ENCODE measurements around the gene CD226. TPM values are rescaled to one million over a fixed set of nuclear protein-coding genes. Genes with fewer than 3 reads are reported as not detected.

The CD226 gene
- total RNA-seq, 2 donors from 2014 or later = 1.0 to 1.1 TPM

DNA sequence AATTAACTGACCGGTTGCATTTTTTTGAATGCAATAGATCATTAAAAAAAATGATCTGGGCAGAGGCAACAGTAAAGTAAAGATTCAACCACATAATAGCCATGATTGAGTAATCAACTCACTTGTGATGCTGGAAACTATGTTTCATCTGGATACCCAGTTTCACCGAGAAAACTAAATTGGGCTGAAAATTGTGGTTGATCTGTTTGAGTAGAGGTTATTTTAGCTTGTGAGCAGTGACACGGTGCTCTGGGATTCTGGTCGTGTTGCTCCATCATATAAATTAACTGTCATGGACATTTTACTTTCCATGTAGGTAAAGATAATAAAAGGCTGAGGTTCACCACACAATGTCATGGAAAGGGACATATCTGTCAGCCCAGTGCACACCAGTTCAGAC lies 58.7 kb downstream of the CD226 start:
- Histone ChIP-seq H3K4me1 (no peaks in the 10 kb centered on the region), H3K9me3 (no peaks in the 10 kb centered on the region), H3K36me3 (no peaks in the 10 kb centered on the region), H3K9ac (ENCODE audit: low read depth in 2 of 2, low read length in 2 of 2) (no peak overlapping the region), H3K4me3 (no peak overlapping the region), H3K27me3 (no peaks in the 10 kb centered on the region), H3K27ac (no peak overlapping the region)
- no peak for DNase-seq
- intact Hi-C loops (cut with DNase I) = no loop called here
- TF ChIP-seq, protein P1, sequence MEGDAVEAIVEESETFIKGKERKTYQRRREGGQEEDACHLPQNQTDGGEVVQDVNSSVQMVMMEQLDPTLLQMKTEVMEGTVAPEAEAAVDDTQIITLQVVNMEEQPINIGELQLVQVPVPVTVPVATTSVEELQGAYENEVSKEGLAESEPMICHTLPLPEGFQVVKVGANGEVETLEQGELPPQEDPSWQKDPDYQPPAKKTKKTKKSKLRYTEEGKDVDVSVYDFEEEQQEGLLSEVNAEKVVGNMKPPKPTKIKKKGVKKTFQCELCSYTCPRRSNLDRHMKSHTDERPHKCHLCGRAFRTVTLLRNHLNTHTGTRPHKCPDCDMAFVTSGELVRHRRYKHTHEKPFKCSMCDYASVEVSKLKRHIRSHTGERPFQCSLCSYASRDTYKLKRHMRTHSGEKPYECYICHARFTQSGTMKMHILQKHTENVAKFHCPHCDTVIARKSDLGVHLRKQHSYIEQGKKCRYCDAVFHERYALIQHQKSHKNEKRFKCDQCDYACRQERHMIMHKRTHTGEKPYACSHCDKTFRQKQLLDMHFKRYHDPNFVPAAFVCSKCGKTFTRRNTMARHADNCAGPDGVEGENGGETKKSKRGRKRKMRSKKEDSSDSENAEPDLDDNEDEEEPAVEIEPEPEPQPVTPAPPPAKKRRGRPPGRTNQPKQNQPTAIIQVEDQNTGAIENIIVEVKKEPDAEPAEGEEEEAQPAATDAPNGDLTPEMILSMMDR (IDR thresholded peaks at IDR 0.05) = no peak

DNA sequence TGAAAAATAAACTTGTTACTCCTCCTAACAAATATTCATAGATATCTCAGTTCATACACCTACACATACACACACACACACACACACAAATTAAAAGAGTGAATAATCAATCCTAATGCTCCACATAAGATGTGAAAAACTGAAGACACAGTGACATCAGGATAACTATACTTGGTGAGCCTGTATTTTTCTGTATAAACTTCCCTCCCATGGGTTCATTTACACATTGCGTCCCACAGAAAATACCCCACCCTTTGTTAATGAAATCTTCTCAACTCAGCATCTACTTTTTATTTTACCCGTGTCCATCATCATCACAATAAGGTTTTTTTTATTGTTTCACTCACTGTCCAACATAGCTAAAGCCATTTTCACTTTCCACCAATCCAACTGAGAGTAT lies 60.4 kb downstream of the CD226 start:
- intact Hi-C loops (cut with DNase I) = no loop called here
- H3K9ac ChIP-seq (ENCODE audit: low read depth in 2 of 2, low read length in 2 of 2) = no peak overlapping the region

DNA sequence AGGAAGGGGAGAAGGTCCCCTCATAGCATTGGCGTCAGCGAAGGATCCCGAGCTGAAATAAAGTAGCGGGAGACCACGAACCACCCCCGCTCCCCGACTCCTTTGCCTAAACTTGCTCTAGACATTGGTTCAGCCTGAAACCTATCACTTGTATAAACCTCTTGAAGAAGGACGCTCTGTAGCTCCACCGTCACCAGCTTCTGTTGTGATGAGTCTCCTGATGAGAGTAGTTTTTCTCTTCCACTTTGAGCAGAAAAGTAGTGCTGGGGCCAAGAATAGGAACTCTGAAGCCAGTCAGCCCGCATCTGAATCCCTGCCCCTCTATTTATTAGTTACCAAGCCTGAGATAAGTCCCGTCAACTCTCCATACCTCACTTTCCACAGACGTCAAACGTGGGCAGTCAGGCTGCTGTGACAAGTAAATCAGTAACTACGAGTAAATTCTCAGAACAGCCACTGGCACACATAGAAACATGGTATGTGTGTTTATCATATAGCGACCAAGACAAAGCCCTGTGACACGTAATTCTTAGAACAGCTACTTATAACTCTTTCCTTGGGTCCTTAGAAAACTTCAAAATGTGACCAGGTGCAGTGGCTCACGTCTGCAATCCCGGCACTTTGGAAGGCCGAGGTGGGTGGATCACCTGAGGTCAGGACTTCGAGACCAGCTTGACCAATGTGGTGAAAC lies 61.7 kb downstream of the CD226 start:
- Histone ChIP-seq H3K4me3 (no peak overlapping the region), H3K36me3 (no peaks in the 10 kb centered on the region), H3K4me1 (no peaks in the 10 kb centered on the region), H3K9ac (ENCODE audit: low read depth in 2 of 2, low read length in 2 of 2) (no peak overlapping the region), H3K27me3 (no peaks in the 10 kb centered on the region), H3K9me3 (no peaks in the 10 kb centered on the region), H3K27ac (no peak overlapping the region)
- intact Hi-C loops (cut with DNase I) = no loop called here
- TF ChIP-seq, protein P1 (IDR thresholded peaks at IDR 0.05) = no peak
- no peak for DNase-seq

More for the DNA sequence above, 60.4 kb downstream of the CD226 start:
- TF ChIP-seq, protein P1 (IDR thresholded peaks at IDR 0.05) = no peak
- Histone ChIP-seq H3K4me3 (no peak overlapping the region), H3K4me1 (no peaks in the 10 kb centered on the region), H3K36me3 (no peaks in the 10 kb centered on the region), H3K27me3 (no peaks in the 10 kb centered on the region), H3K27ac (no peak overlapping the region), H3K9me3 (no peaks in the 10 kb centered on the region)
- DNase-seq = no peak

DNA sequence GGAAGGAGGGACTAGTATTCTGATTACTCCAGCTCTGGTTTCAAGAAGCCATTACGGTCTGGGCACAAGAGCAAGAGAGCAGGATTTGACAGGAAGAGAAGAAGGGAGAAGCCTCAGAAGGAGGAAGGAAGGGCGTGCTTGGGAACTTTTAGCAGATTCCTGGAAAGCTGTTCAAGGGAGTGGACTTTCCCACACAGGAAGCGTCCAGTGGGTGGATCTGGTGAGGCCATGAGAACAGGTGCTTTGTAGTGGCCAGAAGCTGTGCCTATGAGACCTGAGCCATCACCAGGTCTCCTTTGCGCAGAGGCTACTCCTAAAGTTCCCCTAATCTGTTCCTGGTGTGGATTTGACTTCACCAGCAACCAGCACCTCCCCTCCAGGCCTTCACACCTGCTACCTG lies 62.3 kb downstream of the CD226 start:
- H3K9ac ChIP-seq (ENCODE audit: low read depth in 2 of 2, low read length in 2 of 2) = no peak overlapping the region
- H3K4me1 ChIP-seq = no peaks in the 10 kb centered on the region
- DNase-seq = no peak
- no peak overlapping the region for H3K4me3 ChIP-seq
- TF ChIP-seq, protein P1 (IDR thresholded peaks at IDR 0.05) = no peak
- no peak overlapping the region for H3K27ac ChIP-seq
- H3K9me3 ChIP-seq = no peaks in the 10 kb centered on the region
- intact Hi-C loops (cut with DNase I) = no loop called here
- H3K36me3 ChIP-seq = no peaks in the 10 kb centered on the region
- no peaks in the 10 kb centered on the region for H3K27me3 ChIP-seq

DNA sequence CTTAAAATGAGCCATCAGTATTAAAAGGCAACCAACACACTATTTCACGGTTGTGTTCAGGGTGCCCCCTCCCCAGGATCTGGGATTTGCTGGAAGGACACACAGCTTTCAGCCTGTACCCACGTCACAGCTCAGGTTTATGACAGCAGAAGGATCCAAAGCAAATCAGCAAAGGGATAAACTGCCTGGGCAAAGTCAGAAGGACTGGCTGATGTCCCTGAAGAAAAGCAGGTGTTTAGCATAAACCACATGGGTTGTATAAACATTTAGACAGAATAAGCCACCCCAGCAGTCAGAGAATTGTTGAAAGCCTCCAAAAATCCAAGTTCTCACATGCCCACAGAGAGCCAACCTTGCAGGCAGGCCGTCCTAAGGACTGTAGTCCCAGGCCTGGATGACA lies 63.9 kb downstream of the CD226 start:
- Histone ChIP-seq H3K4me1 (no peaks in the 10 kb centered on the region), H3K9ac (ENCODE audit: low read depth in 2 of 2, low read length in 2 of 2) (no peak overlapping the region), H3K27ac (no peak overlapping the region), H3K27me3 (no peaks in the 10 kb centered on the region), H3K36me3 (no peaks in the 10 kb centered on the region), H3K4me3 (no peak overlapping the region), H3K9me3 (no peaks in the 10 kb centered on the region)
- no peak for DNase-seq
- TF ChIP-seq, protein P1 (IDR thresholded peaks at IDR 0.05) = no peak
- intact Hi-C loops (cut with DNase I) = no loop called here
